Dedifferentiated amniotic fluid mesenchymal stem cell (primary cell): ENCODE data around the gene HDC.

Experiments used
- DNase-seq: peaks from one replicate; pipeline ENCODE4 v3.0.0-alpha.2; 2016; ENCODE audit errors: extremely low spot score

Gene HDC

GRCh38 chr15:50265620-50266019 lies at the start of gene HDC:
Gene HDC, minus strand, starts transcription at chr15:50265726. Its CDS starts 103 bp downstream, at chr15:50265623.
- no peak for DNase-seq

DNA sequence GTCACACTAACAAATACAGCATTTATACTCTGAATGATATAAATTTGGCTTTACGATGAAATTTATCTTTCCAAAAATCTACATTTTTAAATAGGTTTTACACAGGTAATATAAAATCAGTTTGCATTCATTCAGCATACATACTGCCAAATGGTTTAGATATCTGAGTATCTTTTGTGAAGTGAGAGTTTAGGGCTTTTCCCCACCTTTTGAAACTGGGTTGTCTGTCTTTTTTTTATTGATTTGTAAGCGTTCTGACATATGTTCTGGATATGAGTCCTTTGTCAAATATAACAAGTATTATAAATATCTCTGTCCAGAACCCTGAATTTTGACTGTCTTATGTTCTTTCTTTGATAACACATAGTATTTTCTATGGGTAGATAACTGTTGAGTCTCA lies 47.1 kb upstream of the HDC start:
- DNase-seq, result no peak

DNA sequence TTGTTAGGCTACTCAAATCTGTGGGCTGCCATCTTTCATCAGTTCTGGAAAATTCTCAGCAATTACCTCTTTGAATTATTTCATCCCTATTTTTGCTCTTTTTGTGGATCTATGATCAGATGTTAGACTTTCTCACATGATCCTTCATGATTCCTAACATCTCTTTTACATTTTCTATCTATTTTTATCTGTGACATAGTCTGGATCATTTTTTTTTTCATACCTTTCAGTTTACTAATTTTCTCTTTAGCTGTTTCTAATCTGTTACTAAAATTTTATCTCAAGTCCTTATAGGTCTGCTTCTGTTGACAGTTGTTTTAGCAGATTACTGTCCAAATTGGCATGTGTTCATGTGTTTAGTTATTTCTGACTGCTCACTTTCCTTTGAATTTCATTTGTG lies 42.3 kb upstream of the HDC start:
- DNase-seq, result no peak

GRCh38 chr15:50304836-50305235 lies 39.3 kb upstream of the HDC start:
- DNase-seq, result no peak

DNA sequence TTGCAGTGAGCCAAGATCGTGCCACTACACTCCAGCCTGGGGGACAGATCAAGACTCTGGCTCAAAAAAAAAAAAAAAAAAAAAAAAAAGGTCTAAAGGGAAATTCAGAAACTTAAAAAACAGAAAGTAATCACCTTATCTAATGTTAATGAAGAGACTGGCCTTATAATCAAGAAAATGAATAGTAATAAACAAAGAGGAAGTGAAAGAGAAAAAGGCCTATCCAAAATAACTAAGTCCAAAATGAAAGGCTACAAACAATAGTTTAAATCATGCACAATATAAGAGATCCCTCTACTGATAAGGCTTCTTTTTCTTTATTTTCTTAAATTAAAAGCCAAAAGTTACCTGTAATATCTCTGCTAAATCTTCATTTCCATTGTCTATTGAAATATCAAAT lies 37.1 kb upstream of the HDC start:
- no peak for DNase-seq

GRCh38 chr15:50298340-50298739 lies 32.8 kb upstream of the HDC start:
- DNase-seq, result no peak

DNA sequence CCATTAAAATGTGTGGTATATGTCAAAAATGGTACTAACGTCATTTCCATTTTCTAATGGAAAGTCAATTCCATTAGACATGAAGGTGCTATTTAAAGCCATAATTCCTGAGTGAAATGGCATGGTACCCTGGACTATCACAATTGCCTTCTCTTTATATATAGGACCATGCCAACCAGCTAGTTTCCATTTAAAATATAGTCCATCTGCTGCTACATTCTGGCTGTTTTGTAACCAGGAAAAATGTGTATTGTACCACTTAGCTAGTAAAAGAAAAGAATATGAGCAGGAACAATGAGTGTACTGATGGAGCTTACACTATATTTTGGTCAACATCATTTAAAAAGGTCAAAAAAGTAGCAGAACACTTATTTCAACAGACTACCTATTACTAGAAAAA lies 30.4 kb upstream of the HDC start:
- no peak for DNase-seq

DNA sequence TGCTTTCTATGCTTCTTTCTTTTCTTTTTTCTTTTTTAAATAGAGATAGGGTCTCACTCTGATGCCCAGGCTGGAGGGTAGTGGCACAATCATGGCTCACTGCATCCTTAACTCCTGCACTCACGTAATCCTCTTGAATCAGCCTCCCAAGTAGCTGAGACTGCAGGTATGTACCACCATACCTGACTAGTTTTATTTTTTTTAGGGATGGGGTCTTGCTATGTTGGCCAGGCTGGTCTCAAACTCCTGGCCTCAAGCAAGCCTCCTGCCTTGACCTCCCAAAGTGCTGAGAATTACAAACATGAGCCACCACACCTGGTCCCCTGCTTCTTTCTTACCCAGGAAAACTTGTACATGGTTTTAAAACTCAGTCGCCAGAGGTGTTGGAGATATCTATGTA lies 24.2 kb upstream of the HDC start:
- DNase-seq, result no peak

DNA sequence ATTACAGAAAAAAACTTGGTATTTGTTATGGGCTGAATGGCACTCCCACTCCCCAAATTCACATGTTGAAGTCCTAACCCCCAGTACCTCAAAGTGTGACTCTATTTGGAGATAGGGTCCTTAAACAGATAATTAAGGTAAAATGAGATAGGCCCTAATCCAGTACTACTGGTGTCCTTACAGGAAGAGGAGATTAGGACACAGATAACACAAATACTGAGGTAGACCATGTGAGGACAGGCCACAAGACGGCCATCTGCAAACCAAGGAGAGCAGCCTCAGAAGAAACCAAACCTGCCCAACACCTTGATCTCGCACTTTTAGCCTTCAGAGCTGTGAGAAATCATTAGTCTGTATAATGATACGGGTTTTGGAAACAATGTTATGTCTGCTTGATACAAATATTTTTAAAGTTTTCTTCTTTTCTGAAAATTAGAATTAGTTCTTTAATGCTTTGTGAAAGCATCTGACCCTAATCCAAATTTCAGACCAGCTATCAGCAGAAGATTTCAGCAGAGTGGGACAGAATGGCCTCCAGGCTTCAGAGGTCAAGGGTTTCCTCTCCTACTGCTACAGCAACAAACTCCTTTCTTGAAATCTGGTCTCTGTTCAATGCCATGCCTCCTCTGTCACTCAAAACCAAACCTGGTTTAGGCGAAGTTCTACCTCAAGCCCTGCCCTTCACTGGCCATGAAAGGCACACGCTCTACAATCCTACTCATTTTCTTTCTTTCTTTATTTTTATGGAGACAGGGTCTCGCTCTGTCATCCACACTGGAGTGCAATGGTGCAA lies 22.0 kb upstream of the HDC start:
- DNase-seq, result no peak

- DNase-seq, result no peak
Observed at GRCh38 chr15:50281427-50281826, 15.9 kb upstream of the HDC start.

DNA sequence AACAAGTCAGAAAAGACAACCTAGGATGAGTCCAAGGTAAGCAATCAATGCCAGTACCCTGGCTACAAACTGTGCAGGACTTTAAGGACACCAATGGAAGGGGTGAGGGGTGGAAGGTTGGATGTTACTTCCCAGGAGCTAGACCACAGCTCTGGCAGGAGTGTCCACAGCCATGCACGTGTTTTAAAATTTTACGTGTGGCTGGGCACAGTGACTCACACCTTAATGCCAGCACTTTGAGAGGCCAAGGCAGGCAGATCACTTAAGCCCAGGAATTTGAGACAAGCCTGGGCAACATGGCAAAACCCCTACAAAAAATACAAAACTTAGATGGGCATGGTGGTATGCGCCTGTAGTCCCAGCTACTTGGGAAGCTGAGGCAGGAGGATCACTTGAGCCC lies 14.7 kb upstream of the HDC start:
- DNase-seq, result no peak

GRCh38 chr15:50278496-50278895 lies 13.0 kb upstream of the HDC start:
- DNase-seq, result no peak

DNA sequence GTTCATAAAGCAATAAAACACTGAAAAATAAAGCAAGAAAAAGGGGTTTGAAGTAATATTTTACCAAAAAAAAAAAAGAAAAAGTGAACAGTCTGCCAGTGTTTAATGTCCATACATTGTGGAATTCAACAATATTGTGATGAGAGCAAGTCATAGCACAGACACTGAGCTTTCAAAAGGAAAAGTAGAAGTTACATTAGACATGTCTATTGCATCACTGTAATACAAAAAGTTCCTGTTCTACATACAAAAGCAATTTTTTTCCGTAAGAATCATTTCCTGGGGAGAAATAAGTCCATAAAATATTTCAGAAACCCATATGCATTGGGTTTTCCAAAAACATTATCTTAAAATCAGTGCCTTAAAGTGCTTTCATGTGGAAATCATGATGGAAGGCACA lies 11.8 kb upstream of the HDC start:
- no peak for DNase-seq

DNA sequence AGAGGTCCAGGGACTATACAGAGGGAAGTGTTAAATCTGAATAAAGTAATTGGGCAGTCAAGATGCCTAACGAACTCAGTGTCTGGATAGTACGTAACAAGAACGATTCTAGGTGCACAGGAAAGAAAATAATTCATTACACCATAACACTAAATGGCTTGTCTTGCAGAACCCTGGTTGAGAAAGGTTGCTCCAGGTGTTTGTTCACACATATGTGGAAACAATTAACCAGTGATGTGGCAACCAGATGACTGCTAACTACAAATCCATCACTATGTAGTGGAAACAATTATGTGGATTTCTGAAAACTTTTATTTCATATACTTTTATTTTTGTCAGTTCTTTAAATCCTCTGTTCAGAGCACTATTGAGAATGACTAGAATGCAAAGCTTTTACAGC lies 10.4 kb upstream of the HDC start:
- DNase-seq, result no peak

DNA sequence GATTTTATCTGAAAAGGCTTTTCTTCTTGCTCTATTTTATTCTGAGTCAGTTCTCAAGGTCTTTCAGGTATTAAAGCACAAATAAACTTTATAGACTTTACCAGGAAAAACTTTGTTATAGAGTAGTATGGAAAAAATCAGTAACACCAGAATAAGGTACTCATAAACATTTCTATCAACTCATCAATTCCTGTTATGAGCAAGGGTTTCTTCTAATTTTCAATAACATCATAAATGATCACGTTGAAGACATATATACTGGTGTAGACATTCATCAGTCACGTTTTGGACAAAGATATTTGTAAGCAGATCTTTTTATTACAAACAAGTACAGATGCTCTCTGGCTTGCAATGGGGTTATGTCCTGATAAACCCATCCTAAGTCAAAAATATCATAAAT lies 9.6 kb upstream of the HDC start:
- no peak for DNase-seq

DNA sequence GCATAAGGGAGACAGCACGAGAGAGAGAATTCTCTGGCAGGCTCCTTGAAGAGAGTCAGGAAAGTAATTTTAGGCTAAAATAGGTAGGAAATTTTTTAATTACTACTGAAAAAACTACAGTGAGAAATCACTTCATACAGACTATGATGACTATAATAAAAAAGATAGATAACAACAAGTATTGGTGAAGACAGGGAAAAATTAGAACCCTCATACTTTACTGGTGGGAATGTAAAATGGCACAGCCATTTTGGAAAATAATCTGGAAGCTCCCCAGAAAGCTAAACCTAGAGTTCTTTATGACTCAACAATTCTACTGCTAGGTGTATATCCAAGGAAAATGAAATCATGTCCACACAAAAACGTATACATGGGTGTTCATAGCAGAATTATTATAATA lies 2.1 kb upstream of the HDC start:
- no peak for DNase-seq

DNA sequence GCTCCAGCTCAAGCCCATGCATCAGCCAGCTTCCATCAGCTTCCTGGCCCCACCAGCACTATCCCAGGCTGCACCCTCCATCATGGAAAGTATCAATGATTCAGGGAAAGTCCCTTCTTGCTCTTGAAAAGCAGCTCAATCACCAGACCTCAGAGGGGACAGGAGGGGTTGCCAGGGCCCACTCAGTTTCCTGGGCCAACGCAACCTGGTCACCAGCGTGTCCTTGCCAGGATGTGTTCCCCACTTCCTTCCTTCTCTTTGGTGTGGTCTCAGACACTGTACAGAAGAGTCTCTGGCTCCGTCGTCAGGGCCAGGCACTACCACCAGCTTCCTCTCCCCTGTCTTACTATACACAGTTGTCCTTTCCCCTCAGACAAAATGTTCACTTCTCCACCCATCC lies 3.0 kb downstream of the HDC start:
- DNase-seq, result no peak

DNA sequence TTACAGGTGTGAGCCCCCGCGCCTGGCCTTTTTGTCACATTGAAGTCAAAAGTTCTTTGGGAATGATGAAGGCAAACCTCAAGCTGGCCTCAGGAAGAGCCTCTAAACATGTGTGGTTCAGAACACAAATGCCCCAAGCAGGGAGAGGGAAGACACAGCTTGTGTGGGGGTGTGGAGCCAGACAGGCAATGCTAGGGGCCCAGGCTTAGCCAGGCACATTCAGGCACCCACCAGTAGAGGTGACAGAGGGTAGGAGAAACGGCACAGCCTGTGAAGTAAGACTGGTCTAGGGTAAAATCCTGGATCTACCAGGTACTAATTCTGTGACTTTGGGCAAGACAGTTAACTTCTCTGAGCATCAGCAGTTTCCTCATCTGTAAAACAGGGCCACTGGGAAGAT lies 3.5 kb downstream of the HDC start:
- DNase-seq, result no peak

- DNase-seq, result no peak
Observed at GRCh38 chr15:50260969-50261496, 4.5 kb downstream of the HDC start.

- DNase-seq, result no peak
Observed at GRCh38 chr15:50259276-50259675, 6.2 kb downstream of the HDC start.

DNA sequence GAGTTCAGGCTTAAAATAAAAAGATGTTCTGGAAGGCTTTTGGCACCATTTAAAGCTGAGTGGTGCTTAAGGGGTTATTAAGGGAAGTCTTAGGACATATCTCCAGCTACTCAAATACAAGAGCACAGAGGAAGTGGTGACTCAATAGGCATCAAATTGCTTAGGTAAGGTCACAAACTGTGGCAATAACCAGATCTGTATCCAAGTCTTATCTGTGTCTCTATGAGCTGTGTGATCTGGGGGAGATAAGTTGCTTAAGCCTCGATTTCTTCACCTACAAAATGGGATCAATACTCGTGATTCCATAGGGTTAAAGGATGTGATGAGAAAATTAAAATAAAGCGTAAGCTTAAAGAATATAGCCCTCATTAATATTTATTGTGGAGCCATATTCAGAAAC lies 7.6 kb downstream of the HDC start:
- DNase-seq, result no peak

GRCh38 chr15:50257332-50257731 lies 8.2 kb downstream of the HDC start:
- DNase-seq, result no peak

- DNase-seq, result peak; percentile 28
Observed at GRCh38 chr15:50256188-50257041, 9.1 kb downstream of the HDC start.
